ENCODE measurements around the gene UBXN2A.
"Not testable (repeated sequence)": the region's sequence is repeated elsewhere in the genome, so short reads cannot be mapped to it uniquely, and the experiment has no call there.

UBXN2A gene

GRCh38 chr2:24015562-24016375 lies 75.5 kb downstream of the UBXN2A start:
- no peak for DNase-seq

GRCh38 chr2:24016376-24016761 lies 76.1 kb downstream of the UBXN2A start:
- no peak for DNase-seq

GRCh38 chr2:24016853-24017703 lies 76.8 kb downstream of the UBXN2A start:
- no peak for DNase-seq

- DNase-seq = no peak
Measured at GRCh38 chr2:24017711-24018110, 77.4 kb downstream of the UBXN2A start.

GRCh38 chr2:24018241-24018640 lies 78.0 kb downstream of the UBXN2A start:
- DNase-seq = no peak

GRCh38 chr2:24019729-24020128 lies 79.5 kb downstream of the UBXN2A start:
- no peak for DNase-seq

GRCh38 chr2:24020244-24020643 lies 80.0 kb downstream of the UBXN2A start:
- DNase-seq = no peak

GRCh38 chr2:24021122-24021998 lies 81.1 kb downstream of the UBXN2A start:
- DNase-seq = no peak

GRCh38 chr2:24022324-24022974 lies 82.2 kb downstream of the UBXN2A start:
- no peak for DNase-seq

GRCh38 chr2:24022975-24023575 lies 82.8 kb downstream of the UBXN2A start:
- no peak for DNase-seq

GRCh38 chr2:24024018-24024417 lies 83.8 kb downstream of the UBXN2A start:
- no peak for DNase-seq

GRCh38 chr2:24024996-24025663 lies 84.9 kb downstream of the UBXN2A start:
- no peak for DNase-seq

- DNase-seq = no peak
Measured at GRCh38 chr2:24026233-24026632, 86.0 kb downstream of the UBXN2A start.

- DNase-seq = no peak
Measured at GRCh38 chr2:24038786-24039499, 98.7 kb downstream of the UBXN2A start.

GRCh38 chr2:24040511-24040910 lies 100.2 kb downstream of the UBXN2A start:
- no peak for DNase-seq

- not testable (repeated sequence) for DNase-seq
Measured at GRCh38 chr2:24043133-24043532, 102.9 kb downstream of the UBXN2A start.

GRCh38 chr2:24045511-24046508 lies 105.5 kb downstream of the UBXN2A start:
- DNase-seq = no peak

- DNase-seq = no peak
Measured at GRCh38 chr2:24046599-24046929, 106.3 kb downstream of the UBXN2A start.

GRCh38 chr2:24046930-24047702 lies 106.9 kb downstream of the UBXN2A start, which contains the start of gene WDCP:
WDCP (minus strand) TSS chr2:24047391; CDS start chr2:24039494, 7,897 bp downstream.
- peak; percentile 88 for DNase-seq
